Measurements from ENCODE around the gene CPSF3.

The CPSF3 gene

GRCh38 chr2:9422321-9423099, 944 bp upstream of the CPSF3 start:
- peak; percentile 37 to 69 for DNase-seq

- DNase-seq: no peak
Measured at GRCh38 chr2:9423922-9424272, 443 bp downstream of the CPSF3 start.

GRCh38 chr2:9424447-9425164, 1.2 kb downstream of the CPSF3 start:
- peak in 1 of 2 experiments; percentile 28 for DNase-seq

- no peak for DNase-seq
Measured at GRCh38 chr2:9428965-9429577, 5.6 kb downstream of the CPSF3 start.

- no peak for DNase-seq
Measured at GRCh38 chr2:9430316-9431293, 7.2 kb downstream of the CPSF3 start.

- no peak for DNase-seq
Measured at GRCh38 chr2:9434489-9434888, 11.0 kb downstream of the CPSF3 start.

- no peak for DNase-seq
Measured at GRCh38 chr2:9439536-9439935, 16.1 kb downstream of the CPSF3 start.

- DNase-seq: no peak
Measured at GRCh38 chr2:9440058-9440727, 16.7 kb downstream of the CPSF3 start.

- DNase-seq: no peak
Measured at GRCh38 chr2:9441556-9441955, 18.1 kb downstream of the CPSF3 start.

- no peak for DNase-seq
Measured at GRCh38 chr2:9443526-9443925, 20.1 kb downstream of the CPSF3 start.

GRCh38 chr2:9445089-9445488, 21.6 kb downstream of the CPSF3 start:
- DNase-seq: no peak

GRCh38 chr2:9451231-9451630, 27.8 kb downstream of the CPSF3 start:
- no peak for DNase-seq

GRCh38 chr2:9460441-9461017, 37.1 kb downstream of the CPSF3 start:
- DNase-seq: no peak

- no peak for DNase-seq
Measured at GRCh38 chr2:9461079-9461478, 37.6 kb downstream of the CPSF3 start.

GRCh38 chr2:9462313-9462712, 38.9 kb downstream of the CPSF3 start:
- peak; percentile 53 to 65 for DNase-seq

- DNase-seq: peak; percentile 73 to 86
Measured at GRCh38 chr2:9462886-9463697, 39.6 kb downstream of the CPSF3 start.

- no peak for DNase-seq
Measured at GRCh38 chr2:9463698-9464034, 40.2 kb downstream of the CPSF3 start.

GRCh38 chr2:9465170-9465569, 41.7 kb downstream of the CPSF3 start:
- no peak for DNase-seq

GRCh38 chr2:9466147-9466683, 42.8 kb downstream of the CPSF3 start:
- no peak for DNase-seq

GRCh38 chr2:9467687-9468086, 44.2 kb downstream of the CPSF3 start:
- no peak for DNase-seq

- DNase-seq: no peak
Measured at GRCh38 chr2:9471206-9471605, 47.8 kb downstream of the CPSF3 start.
